GM18909 (cell line): Measurements from ENCODE around the gene SKOR1.
A peak's percentile ranks its signal among the peaks of the same experiment; 100 is the strongest.

Source experiments
- ATAC-seq: cut with Tn5 transposase; IDR thresholded peaks from one replicate; pipeline ENCODE4 v1.9.1; 2021; ENCODE audit warnings: mild to moderate bottlenecking; ENCODE audit not compliant: unreplicated experiment, poor library complexity

Gene SKOR1

DNA sequence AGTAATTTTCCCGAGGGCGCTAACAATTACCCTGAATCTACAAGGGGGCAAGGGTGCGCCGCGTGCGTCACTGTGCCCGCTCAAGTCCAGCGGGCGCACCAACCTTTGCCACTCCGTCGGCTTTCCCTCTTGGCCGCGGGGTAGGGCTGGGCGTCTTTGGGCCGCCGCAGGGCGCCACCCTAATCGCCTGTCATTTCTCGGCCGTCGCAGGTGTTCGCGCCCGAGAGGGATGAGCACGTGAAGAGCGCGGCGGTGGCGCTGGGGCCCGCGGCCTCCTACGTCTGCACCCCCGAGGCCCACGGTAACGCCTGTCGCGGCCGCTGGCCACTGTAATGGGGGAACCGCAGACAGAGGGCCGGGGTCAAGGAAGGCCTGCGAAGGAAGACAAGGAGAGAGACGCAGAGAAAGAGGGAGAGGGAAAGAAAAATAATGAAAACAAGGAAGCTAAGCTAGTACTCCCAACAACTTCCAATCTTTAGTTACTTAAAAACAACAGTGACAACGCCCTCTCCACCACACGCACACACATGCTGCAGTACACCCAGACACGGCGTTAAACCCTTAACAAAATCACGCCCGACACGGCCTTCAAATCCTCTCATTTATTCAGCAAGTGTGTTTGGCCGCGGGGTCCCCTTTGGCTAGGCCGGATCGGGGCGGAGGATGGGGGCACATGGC is 3.8 kb downstream of the SKOR1 start:
- ATAC-seq = no peak

DNA sequence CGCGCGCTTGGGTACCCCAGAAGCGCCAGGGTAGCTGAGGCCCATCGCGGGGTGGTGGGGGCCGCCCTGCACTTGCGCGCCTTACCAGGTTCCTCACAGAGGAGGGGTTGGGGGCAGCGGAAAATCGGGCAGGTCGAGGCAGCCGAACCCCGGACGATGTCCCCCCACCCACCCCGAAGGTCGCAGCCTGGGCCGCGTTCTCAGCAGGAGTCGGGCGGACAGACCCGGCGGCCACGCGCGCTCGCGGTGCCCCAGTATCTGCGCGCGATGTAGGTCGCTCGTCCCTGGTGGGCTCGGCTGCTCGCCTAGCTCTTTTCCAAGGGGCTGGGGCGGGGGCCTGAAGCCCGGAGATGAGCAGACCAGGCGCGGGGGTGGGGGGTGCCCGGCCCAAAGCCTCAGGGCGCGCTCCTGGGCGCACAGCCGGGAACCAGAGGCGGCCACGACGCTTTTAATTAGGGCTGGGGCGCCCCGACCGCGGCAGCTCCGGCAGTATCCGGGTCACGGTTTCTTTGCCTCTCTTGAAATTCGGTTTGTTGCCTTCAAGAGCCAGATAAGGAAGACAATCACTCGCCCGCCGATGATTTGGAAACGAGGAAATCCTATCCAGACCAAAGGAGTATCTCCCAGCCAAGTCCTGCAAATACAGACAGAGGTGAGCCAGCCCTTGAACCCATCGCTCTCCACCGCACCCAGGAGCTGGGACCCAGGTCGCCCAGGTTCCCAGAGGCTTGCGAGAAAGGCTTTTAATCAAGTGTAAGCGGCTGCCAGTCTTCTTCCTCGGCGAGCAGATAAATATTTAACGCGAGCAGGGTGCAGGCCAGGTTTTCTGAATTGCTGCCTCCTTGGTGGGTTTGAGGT is 4.6 kb downstream of the SKOR1 start:
- ATAC-seq = no peak

DNA sequence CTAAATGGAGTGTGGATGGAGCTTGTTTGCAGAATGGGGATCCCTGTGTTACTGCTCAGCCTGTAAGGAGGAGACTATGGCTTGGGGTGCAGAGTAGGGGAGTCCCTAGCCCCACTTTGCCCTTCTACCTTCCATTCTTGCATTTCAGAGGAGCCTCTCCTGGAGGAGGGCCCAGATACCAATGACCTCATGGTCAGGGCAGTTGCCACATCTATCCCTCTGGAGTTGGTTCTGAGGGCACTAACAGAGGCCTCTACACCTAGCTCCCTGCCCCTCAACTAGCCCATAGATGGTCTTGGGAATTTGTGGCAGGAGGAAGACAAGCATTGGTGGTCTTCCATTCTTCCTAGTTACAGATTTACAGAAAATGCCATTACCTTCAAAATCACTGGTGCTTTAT is 6.1 kb downstream of the SKOR1 start:
- no peak for ATAC-seq

DNA sequence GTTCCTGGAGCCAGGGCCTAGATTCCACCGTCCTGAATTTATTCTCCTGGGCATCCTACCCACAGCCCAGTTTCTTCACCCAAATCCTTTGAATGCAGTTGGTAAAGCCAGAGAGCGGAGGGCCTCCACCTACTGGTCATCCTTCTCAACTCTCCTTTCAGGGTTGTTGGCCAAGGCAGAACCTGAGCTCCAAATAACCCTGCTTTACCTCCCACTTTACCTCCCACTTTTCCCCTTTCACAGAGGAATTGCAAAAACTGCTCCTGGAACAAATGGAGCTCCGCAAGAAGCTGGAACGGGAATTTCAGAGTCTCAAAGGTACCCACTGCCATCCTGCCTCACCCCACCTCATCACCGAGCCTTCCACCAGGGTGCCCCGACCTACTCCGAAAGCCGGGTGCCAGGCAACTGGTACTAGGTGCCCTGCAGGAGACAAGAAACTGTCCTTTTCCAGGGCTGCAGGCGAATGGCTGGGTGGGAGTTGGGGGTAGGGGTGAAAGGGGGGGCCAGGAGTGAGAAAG is 6.8 kb downstream of the SKOR1 start:
- no peak for ATAC-seq

DNA sequence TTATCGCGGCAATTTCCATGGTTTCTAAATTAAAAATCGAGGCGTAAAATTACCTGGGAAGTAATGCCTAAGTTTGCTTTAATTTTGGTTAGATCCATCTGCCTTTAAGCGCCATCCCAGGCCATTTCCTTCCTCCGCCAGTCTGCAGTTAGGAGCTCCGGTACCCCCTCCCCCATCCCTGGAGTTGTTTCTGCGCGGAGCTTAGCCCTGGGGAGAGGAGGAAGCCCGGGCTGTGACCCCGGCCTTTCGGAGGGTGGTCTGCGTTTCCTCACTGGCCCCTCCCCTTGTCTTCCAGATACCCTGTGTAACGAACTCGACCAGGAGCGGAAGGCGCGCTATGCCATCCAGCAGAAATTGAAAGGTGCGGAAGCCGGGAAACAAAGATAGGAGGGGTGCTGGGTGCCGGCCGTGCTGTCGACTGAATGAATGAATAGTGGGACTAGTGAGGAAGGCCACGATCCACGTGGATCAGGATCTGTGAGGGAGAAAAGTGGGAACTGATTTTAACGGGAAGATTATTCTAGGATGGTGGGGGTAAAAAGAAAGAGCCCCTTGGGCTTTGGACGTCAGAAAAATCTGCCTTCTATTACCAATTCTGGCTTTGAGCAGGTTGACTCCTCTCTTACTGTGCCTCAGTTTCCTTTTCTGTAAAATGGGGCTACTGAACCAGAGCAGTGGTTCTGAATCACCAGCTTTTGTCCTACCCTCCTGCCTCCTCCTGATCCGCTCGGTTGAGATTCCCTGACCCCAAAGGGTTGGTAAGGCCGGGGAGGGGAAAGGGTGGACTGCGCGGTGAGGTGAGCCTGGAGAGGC is 7.8 kb downstream of the SKOR1 start:
- no peak for ATAC-seq

DNA sequence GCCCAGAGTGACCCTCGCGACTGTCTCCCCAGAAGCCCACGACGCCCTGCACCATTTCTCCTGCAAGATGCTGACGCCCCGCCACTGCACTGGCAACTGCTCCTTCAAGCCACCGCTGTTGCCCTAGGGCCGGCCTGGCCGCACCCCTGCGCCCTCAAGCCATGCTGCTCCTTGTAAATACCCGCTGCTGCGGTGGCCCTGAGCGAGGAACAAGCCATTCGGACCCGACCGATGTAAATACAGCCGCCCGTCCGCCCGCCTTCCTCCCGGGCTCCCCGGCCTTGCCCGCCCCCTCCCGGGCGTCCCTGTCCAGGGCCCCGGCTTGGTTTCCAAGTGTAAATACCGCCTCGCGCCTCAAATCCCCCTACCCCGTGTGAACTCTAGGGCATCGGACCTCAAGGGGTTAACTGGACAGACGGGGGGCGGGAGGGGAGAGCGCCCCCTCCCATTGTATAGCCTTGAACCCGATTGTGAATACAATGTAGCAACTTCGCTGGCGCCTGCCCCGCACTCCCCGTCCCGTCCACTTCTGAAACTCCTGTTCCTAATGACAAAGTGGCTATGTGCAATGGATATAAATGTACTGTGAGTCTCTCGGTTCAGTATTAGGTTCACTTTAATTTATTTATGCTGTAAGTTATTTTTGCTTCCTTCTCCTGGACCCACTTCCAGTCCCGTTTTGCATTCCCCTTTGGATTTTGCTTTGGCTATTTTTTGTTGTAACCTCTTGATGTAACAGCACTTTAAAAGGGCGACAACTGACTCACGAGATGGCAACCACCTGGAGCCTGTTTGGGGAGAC is 8.6 kb downstream of the SKOR1 start:
- ATAC-seq = no peak

DNA sequence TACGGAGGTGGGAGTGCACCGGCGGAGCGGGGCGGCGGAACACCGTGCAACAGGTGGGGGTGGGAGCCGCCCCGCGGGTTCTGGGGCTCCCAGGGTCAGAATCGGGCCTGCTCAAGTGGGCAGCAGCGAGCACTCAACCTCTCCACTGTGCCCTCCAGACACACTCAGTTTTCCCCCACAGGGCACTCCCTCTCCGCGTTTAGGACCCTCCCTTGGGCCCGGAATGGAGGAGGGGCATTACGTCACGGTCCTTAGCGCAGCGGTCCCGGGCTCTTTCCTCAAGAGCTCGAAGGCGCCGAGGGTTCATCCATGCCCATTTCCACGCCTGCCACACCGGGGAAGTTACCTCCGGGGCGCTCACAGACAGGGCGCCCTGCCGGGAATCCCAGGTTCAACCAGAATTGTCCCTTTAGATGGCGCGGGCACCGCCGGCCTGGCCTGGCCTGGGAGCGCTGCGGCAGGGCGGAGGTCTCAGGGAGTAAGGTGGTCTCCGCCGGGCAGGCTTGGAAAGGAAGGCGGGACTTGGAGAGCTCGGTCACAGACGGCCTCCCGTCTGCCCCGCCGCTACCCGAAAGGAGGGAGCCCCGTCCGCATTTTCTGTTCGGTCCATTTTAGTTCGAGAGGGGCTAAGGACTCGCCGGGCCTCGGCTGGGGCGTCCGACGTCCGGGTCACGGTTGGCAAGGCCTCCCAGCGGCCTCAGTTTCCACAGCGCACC is 9.4 kb downstream of the SKOR1 start:
- no peak for ATAC-seq

DNA sequence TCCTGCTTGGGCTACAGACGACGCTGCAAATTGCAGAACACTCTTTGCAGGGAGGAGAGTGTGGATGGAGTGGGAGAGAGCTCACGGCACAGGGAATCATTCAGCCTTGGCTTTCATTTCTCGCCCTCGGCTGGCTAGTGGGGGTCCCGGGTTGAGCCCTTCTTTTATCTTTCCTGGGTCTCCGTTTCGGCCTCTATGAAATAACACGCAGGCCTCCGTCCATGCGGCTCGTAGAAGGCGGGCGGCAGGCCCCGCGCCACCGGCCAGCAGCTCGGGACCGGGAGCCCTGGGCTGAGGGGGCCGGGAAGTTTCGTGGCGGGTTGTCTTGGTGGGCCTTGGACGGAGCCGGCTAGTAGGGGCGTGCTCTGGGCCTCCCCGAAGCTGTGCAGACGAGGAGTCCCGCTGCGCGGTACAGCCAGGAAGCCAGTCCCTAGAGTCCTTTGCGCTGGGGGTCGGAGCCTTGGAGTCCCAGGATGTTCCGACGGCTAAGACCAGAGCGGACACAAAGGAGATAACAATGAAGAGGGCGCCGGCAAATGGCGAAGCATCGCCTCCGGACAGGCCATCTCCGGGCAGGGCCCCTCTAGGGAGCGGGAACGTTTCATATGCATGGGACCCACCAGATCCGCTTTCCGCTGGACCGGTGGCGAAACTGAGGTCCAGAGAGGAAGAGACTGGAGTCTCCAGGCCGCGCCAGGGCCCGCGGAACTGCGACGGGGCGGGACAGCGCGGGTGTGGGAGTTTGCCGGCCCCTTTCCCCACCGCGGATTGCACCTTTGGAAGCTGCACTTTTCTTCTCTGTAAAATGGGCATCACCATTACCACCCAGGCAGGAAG is 10.2 kb downstream of the SKOR1 start:
- no peak for ATAC-seq

DNA sequence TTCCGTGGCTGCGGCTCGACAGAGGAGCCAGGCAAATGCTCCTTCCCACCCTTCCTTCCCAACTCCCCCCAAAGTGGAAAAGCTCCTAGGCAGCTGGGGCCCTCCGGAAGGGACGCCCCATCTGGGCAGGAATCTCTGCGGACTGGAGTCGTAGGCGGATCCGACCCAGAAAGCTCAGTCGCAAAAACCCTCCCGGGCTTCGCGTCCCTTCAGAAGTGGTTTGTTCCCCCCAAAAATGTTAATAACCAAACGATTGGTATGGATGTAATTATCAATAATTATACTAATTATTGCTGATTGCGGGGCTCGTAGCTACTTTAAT is 10.8 kb downstream of the SKOR1 start:
- no peak for ATAC-seq

DNA sequence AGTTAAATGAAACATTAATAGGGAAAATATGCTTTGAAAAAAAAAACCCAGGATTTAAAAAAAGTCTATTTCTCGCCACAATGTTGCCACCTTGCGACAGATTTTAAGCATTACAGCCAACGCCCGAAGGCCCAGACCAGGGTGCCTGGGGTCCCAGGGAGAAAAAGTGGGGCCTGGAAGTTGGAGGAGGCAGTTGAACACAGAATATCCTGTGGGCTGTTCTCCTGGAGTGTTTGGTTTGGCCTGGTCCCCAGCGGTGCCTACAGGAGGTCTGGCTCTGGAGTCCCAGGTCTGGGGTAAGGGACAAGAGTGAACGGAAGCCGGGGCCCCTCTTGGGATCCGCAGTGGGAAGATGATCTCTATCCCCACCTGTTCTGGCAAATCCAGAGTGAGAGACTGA is 11.2 kb downstream of the SKOR1 start:
- no peak for ATAC-seq

DNA sequence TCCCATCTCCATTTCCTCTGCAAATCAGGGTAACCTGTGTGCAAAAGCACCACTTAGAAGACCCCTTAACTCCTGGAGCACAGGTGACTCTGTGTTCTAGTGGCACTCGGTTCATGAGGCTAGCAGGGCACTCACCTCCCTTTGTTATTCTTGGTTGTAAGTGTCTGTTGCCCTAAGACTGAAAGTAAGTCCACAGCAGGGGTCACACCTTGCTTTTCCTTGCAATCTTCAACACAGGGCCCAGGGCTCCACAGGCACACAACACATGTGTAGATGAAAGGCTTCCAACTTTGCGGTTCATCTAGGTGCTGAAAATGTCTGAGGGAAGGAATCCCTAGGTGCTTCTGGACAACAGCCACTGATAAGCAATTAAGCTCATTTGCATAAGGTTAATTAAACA is 11.6 kb downstream of the SKOR1 start:
- ATAC-seq = no peak

DNA sequence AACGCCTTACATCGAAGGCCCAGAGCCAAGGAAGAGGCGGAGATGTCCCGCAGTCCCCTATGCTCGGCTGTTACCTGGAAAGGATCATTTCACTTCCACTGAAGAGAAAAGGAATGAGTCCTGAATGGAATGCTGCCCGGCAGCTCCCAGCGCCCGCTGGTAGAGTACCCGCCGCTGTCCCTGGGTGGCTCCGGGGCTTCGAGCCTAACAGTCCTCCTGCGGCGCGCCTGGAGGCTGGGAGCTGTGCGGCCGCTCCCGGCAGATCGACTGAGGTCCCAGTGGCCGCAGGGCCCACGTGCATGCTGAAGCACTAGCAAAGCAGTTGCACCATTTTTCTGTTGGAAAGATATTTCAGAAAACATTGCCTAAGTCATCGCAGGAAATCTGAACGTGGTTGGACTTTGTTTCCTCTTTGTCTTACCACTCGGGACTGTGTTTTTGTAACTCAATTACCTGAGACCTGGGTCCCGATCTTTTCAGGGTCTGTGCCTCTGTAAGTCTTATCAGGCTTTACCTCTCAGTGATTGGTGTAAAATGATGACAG is 13.6 kb downstream of the SKOR1 start:
- no peak for ATAC-seq

DNA sequence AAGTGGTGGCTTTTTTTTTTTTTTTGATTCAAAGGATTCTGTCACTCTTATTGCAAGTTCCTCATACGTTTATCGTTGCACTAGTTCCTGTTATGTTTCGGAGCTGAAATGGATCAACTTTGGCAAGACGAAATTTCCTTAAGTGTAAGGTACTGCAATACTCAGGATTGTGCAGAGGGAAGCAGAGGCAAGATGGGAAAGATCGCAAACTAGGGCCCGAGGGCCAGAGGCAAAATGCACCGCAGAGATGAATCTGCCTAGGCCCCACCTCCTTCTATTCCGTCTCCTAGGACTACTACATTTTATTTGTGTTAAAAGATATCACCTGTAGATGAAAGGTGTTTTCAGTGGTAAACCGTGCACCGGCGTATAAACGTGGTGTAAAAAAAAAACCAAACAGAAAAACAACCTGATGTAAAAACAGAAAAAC is 14.2 kb downstream of the SKOR1 start:
- ATAC-seq = peak; percentile 11

DNA sequence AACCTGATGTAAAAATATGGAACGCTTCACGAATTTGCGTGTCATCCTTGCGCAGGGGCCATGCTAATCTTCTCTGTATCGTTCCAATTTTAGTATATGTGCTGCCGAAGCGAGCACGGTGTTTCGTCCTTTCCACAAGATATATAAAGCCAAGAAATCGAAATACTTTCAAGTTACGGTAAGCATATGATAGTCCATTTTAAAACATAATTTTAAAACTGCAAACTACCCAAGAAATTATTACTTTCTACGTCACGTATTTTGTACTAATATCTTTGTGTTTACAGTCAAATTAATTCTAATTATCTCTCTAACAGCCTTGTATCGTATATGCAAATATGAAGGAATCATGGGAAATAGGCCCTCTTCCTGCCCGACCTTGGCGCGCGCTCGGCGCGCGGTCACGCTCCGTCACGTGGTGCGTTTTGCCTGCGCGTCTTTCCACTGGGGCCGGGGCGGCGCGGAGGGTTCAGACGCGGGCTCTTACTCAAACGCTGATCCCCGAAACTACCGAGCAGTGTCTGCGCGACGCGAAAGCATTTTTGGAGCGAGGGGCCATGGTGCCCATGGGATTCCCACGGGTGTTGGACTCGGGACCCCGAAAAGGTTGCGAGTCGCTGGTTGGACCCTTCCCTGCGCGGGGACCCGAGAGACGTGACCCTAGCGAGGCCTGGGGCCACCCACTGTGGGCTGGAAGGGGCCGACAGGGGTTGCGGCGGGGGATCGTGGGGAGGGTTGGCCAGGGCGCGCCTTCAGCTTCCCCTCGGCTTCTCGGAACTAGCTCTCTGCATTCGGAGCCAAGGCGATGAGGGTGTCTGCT is 14.8 kb downstream of the SKOR1 start, which contains the start of gene RNU6-1:
RNU6-1 (minus strand) TSS at position 117 of the 820 bp plus-strand sequence.
- peak; percentile 89 for ATAC-seq

DNA sequence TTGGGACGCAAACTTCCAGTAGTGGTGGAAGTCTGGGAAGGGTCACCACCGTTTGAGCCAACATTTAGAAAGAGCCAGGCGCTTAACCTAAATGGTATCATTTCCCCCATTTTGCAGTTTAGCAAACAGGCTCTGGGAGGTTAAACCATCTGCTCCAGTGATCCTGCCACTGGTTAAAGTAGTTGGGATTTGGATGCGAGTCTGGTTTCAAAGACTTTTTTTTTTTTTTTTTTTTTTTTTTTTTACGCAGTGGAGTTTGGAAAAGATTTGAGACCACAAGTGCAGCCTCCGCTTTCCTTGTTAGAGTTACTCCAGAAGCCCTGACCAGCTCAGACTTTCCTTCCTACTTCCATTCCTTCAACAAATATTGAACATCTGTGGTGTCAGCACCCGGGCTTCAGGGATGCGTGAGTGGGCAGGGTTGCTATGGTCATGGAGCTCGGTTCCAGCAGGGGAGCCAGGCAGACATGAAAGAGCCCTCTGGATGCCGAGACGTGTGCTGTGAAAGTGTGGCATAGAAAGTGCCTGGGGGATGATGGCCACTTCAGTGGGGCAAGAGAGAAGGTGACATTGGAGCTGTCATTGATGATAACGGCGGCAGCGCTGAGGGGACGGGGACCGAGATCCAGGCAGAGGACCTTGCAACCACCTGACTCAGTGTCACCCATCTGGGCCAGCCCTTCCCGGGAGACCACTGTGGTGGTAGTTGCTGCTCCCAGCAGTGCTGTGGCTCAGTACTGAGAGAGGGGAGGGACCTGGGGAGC is 15.6 kb downstream of the SKOR1 start:
- ATAC-seq = no peak

DNA sequence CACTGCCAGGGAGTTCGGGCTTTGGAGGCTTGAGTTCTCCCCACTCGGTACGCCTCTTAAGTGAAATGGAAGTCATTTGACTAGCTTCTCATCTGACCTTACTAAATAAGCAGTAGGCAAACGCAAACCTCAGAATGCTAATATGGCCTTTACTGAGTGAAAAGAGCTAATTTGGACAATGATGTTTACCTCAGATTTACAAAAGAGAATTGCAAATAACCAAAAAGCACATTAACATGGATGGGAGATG is 16.1 kb downstream of the SKOR1 start:
- no peak for ATAC-seq

DNA sequence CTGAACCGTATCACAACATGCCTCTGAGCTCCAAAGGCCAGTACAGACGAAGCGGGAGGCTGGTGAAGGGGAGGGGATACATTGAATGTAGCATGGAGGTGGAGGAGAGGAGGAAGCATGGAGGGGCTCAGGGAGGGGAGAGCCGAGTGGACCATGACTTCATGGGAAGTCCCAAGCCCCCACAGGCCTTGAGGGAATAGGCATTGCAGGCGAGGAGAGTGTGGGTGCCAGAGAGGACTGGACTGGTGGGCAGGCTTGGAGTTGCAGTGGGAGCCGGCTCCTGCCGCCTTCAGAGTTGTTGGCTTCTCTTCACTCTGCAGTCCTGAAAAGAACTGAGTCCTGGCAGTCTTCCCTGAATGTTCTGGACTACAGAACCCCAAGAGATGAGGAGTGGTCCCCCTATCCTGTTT is 17.8 kb downstream of the SKOR1 start:
- ATAC-seq = no peak
